ENCODE measurements around the gene TTC39B.
A peak's percentile ranks its signal among the peaks of the same experiment; 100 is the strongest.

The TTC39B gene

DNA sequence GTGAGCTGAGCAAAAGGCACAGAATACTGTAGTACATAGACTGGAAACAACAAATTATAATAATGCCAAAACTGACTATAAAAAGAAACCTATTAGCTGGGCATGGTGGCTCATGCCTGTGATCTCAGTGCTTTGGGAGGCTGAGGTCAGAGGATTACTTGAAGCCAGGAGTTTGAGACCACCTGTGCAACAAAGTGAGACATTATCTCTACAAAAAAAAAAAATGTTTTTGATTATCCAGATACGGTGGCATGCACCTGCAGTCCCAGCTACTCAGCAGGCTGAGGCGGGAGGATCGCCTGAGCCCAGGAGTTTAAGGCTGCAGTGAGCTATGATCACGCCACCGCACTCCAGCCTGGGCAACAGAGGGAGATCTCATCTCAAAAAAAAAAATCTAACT is 175.9 kb downstream of the TTC39B start:
- Histone ChIP-seq H3K27ac (ENCODE audit: low read length) (no peak overlapping the region), H3K36me3 (ENCODE audit: control insufficient read depth in 1 of 2, insufficient read depth in 2 of 2, low read length in 2 of 2) (no peaks in the 10 kb centered on the region), H3K4me3 (ENCODE audit: low read depth in 1 of 2, low read length in 2 of 2) (no peak overlapping the region), H3K27me3 (ENCODE audit: low read depth, low read length) (no peaks in the 10 kb centered on the region), H3K4me1 (ENCODE audit: control insufficient read depth in 1 of 2, insufficient read depth in 2 of 2, low read length in 2 of 2) (peaks cover 3 to 6% of the 10 kb centered on the region in 2 donors), H3K9me3 (ENCODE audit: control insufficient read depth in 1 of 2, low read length in 2 of 2) (no peaks in the 10 kb centered on the region)

DNA sequence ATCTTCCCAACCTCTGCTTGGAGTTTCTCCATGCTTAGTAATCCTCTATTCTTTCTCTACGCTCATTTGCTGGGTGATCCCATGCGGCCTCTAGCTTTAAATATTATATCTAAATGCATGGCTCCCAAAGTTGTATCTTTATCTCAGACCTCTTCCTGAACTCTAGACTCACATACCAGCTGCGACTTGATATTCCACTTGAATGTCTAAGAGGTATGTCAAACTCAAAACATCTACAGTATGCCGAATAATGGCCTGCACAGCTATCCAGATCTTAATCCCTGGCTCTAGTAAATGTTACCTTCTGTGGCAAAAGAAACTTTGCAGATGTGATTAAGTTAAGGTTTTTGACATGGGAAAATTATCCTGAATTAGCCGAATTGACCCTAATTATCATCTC is 179.2 kb downstream of the TTC39B start:
- no peaks in the 10 kb centered on the region for H3K9me3 ChIP-seq (ENCODE audit: control insufficient read depth in 1 of 2, low read length in 2 of 2)
- no peaks in the 10 kb centered on the region for H3K4me1 ChIP-seq (ENCODE audit: control insufficient read depth in 1 of 2, insufficient read depth in 2 of 2, low read length in 2 of 2)
- no peak overlapping the region for H3K27ac ChIP-seq (ENCODE audit: low read length)
- H3K27me3 ChIP-seq (ENCODE audit: low read depth, low read length): no peaks in the 10 kb centered on the region
- no peak overlapping the region for H3K4me3 ChIP-seq (ENCODE audit: low read depth in 1 of 2, low read length in 2 of 2)
- H3K36me3 ChIP-seq (ENCODE audit: control insufficient read depth in 1 of 2, insufficient read depth in 2 of 2, low read length in 2 of 2): no peaks in the 10 kb centered on the region

DNA sequence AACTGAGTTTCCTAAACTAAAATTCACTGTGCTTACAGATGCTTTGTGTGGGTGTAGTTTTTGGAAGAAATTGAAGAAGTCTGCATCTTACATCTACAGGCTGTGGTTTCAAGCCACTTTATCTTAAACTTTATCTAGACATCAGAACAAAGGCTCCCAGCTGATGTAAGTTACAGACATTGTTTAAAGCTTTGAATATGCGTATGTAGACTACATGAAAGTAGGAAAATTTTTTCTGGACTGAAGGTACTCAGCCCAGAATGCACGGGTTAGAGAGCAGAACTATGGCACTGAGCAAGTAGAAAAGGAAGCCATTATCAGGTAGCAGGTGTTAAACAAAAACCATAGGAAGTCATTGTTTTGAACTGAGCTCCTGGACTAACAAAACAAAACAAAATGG is 185.4 kb downstream of the TTC39B start:
- Histone ChIP-seq H3K27me3 (ENCODE audit: low read depth, low read length) (no peaks in the 10 kb centered on the region), H3K9me3 (ENCODE audit: control insufficient read depth in 1 of 2, low read length in 2 of 2) (no peaks in the 10 kb centered on the region), H3K36me3 (ENCODE audit: control insufficient read depth in 1 of 2, insufficient read depth in 2 of 2, low read length in 2 of 2) (no peaks in the 10 kb centered on the region), H3K27ac (ENCODE audit: low read length) (no peak overlapping the region), H3K4me3 (ENCODE audit: low read depth in 1 of 2, low read length in 2 of 2) (no peak overlapping the region), H3K4me1 (ENCODE audit: control insufficient read depth in 1 of 2, insufficient read depth in 2 of 2, low read length in 2 of 2) (no peaks in the 10 kb centered on the region)

DNA sequence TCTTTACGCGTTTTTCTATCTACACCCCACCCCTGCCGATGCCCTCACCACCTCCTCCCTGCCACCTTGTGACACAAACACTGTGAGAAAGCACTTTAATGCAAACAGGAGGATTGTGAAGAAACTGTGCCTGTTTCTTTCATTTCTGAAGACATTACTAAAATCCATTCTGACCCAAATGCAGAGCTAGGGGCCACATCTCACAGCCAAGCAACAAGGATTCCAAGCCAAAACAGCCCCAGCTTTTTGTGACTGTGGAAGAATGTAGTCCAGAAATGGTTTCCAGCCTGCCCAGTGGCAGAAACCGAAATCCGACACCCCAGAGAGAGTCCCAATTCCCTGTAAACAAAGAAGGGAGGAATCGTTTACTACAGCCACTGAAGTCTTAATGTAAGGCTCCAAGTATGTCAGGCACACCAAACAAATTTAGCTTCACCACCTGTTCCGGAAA is 190.9 kb downstream of the TTC39B start:
- H3K27ac ChIP-seq (ENCODE audit: low read length): no peak overlapping the region
- H3K36me3 ChIP-seq (ENCODE audit: control insufficient read depth in 1 of 2, insufficient read depth in 2 of 2, low read length in 2 of 2): no peaks in the 10 kb centered on the region
- H3K9me3 ChIP-seq (ENCODE audit: control insufficient read depth in 1 of 2, low read length in 2 of 2): no peaks in the 10 kb centered on the region
- H3K4me3 ChIP-seq (ENCODE audit: low read depth in 1 of 2, low read length in 2 of 2): peak overlapping the region in 1 of 2 donors; percentile 11
- no peaks in the 10 kb centered on the region for H3K4me1 ChIP-seq (ENCODE audit: control insufficient read depth in 1 of 2, insufficient read depth in 2 of 2, low read length in 2 of 2)
- H3K27me3 ChIP-seq (ENCODE audit: low read depth, low read length): peaks cover 3% of the 10 kb centered on the region

DNA sequence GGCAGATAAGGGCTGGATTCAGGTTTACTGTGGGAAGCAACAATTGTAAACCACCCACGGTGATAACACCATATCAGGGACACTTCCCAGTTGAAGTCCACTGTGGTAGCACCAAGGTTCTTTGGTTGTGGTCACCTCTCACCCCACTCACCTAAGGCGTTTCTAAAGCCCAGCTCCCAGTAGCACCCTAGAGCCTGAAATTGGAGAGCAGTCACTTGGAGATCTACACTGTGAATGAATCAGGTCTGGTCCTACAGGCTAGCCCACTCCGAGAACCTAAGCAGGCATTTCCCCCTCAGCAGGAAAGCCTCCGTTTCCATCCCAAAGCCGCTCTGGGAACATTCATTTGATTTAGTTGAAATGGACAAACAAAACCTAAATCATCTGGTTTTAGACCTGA is 191.3 kb downstream of the TTC39B start:
- peaks cover 3% of the 10 kb centered on the region for H3K27me3 ChIP-seq (ENCODE audit: low read depth, low read length)
- no peaks in the 10 kb centered on the region for H3K9me3 ChIP-seq (ENCODE audit: control insufficient read depth in 1 of 2, low read length in 2 of 2)
- H3K4me3 ChIP-seq (ENCODE audit: low read depth in 1 of 2, low read length in 2 of 2): peak overlapping the region in 1 of 2 donors; percentile 11
- no peaks in the 10 kb centered on the region for H3K4me1 ChIP-seq (ENCODE audit: control insufficient read depth in 1 of 2, insufficient read depth in 2 of 2, low read length in 2 of 2)
- H3K27ac ChIP-seq (ENCODE audit: low read length): no peak overlapping the region
- no peaks in the 10 kb centered on the region for H3K36me3 ChIP-seq (ENCODE audit: control insufficient read depth in 1 of 2, insufficient read depth in 2 of 2, low read length in 2 of 2)

DNA sequence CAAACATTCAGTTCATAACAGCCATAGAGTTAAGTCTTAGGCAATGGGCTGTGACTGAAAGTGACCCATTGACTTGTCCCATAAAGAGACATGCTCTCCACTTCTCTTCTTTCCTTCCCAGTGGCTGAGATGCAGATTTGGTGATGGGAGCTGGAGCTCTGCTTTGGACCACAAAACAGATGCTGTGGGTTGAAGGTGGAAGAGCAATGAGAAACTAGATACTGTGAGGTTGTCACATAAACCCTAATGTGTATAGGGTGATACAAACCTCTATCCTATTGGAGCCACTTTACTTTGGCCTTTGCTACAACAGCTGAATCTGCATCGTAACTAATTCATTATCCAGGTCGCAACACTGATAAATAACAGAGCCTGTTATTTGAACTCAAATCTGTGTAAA is 192.0 kb downstream of the TTC39B start:
- peaks cover 3% of the 10 kb centered on the region for H3K27me3 ChIP-seq (ENCODE audit: low read depth, low read length)

More for the DNA sequence above, 192.0 kb downstream of the TTC39B start:
- H3K27ac ChIP-seq (ENCODE audit: low read length): no peak overlapping the region
- no peaks in the 10 kb centered on the region for H3K9me3 ChIP-seq (ENCODE audit: control insufficient read depth in 1 of 2, low read length in 2 of 2)
- H3K4me1 ChIP-seq (ENCODE audit: control insufficient read depth in 1 of 2, insufficient read depth in 2 of 2, low read length in 2 of 2): no peaks in the 10 kb centered on the region
- H3K4me3 ChIP-seq (ENCODE audit: low read depth in 1 of 2, low read length in 2 of 2): no peak overlapping the region
- H3K36me3 ChIP-seq (ENCODE audit: control insufficient read depth in 1 of 2, insufficient read depth in 2 of 2, low read length in 2 of 2): no peaks in the 10 kb centered on the region

All from muscle layer of duodenum (tissue), 2 donors.